Mesenchymal stem cell (in vitro differentiated cells and primary cell): ENCODE data around the gene ACTN4.
A peak's percentile ranks its signal among the peaks of the same experiment; 100 is the strongest.

Source experiments
- DNase-seq: peaks from one replicate; pipeline ENCODE4 v3.0.0-alpha.2; 2013
- H2AFZ ChIP-seq: one replicate; pipeline ENCODE4 v1.6.1; 2013; ENCODE audit warnings: low read depth, mild to moderate bottlenecking, control low read depth, inconsistent platforms, low read length, moderate library complexity
- H2AK5ac ChIP-seq: 2 replicates; pipeline ENCODE4 v1.6.1; 2013; ENCODE audit warnings: low read length, moderate library complexity, mild to moderate bottlenecking, inconsistent platforms; ENCODE audit not compliant: severe bottlenecking
- H2BK120ac ChIP-seq: one replicate; pipeline ENCODE4 v1.6.1; 2013; ENCODE audit warnings: low read depth, mild to moderate bottlenecking, inconsistent platforms, low read length, moderate library complexity
- H2BK12ac ChIP-seq, 2 experiments: one replicate each; pipeline ENCODE4 v1.6.1; 2013; ENCODE audit warnings: inconsistent platforms in 2 of 2, low read length in 2 of 2, mild to moderate bottlenecking in 2 of 2, moderate library complexity in 2 of 2, control low read depth in 1 of 2
- H2BK15ac ChIP-seq: one replicate; pipeline ENCODE4 v1.6.1; 2013; ENCODE audit warnings: mild to moderate bottlenecking, low read depth, inconsistent platforms; ENCODE audit not compliant: poor library complexity, severe bottlenecking
- H2BK5ac ChIP-seq: 2 replicates; pipeline ENCODE4 v1.6.1; 2013; ENCODE audit warnings: low read depth, mild to moderate bottlenecking, low read length, control low read depth, inconsistent platforms; ENCODE audit not compliant: poor library complexity, severe bottlenecking
- H3K14ac ChIP-seq, 2 experiments: one replicate each; pipeline ENCODE4 v1.6.1; 2013; ENCODE audit warnings: inconsistent platforms in 2 of 2, low read length in 2 of 2, control low read depth in 1 of 2, mild to moderate bottlenecking in 1 of 2, moderate library complexity in 1 of 2
- H3K18ac ChIP-seq, 2 experiments: one replicate each; pipeline ENCODE4 v1.6.1; 2013; ENCODE audit warnings: inconsistent platforms in 2 of 2, low read length in 2 of 2, control low read depth in 1 of 2, low read depth in 1 of 2, mild to moderate bottlenecking in 1 of 2
- H3K23ac ChIP-seq, 2 experiments: one replicate each; pipeline ENCODE4 v1.6.1; 2013; ENCODE audit warnings: inconsistent platforms in 2 of 2, low read length in 2 of 2, mild to moderate bottlenecking in 2 of 2, moderate library complexity in 2 of 2, control low read depth in 1 of 2
- H3K27ac ChIP-seq: 2 replicates; pipeline ENCODE4 v1.5.1; 2013; ENCODE audit warnings: mild to moderate bottlenecking, moderate library complexity, low read length, control low read depth, inconsistent platforms; ENCODE audit not compliant: poor library complexity, severe bottlenecking
- H3K27me3 ChIP-seq, 2 experiments: 2 replicates each; pipeline versions ENCODE4 v1.6.1 to v1.7.0; 2013; ENCODE audit warnings: low read length in 2 of 2, mild to moderate bottlenecking in 2 of 2, moderate library complexity in 2 of 2, control low read depth in 1 of 2, inconsistent platforms in 1 of 2; ENCODE audit not compliant: control insufficient read depth in 1 of 2, insufficient read depth in 1 of 2
- H3K36me3 ChIP-seq, 2 experiments: 2 replicates each; pipeline versions ENCODE4 v1.6.1 to v1.7.0; 2013; ENCODE audit warnings: low read length in 2 of 2, control low read depth in 1 of 2, inconsistent platforms in 1 of 2, low read depth in 1 of 2, mild to moderate bottlenecking in 1 of 2; ENCODE audit not compliant: insufficient read depth in 2 of 2, control insufficient read depth in 1 of 2
- H3K4ac ChIP-seq, 2 experiments: one replicate each; pipeline ENCODE4 v1.6.1; 2013; ENCODE audit warnings: inconsistent platforms in 2 of 2, low read length in 2 of 2, mild to moderate bottlenecking in 2 of 2, moderate library complexity in 2 of 2, control low read depth in 1 of 2, low read depth in 1 of 2
- H3K4me1 ChIP-seq: 2 replicates; pipeline ENCODE4 v1.6.1; 2013; ENCODE audit warnings: low read depth, low read length, control low read depth; ENCODE audit not compliant: control insufficient read depth, insufficient read depth
- H3K4me2 ChIP-seq: 2 replicates; pipeline ENCODE4 v1.6.1; 2013; ENCODE audit warnings: low read length, mild to moderate bottlenecking, inconsistent platforms; ENCODE audit not compliant: poor library complexity, severe bottlenecking
- H3K4me3 ChIP-seq, 2 experiments: 2 replicates each; pipeline versions ENCODE4 v1.5.1 to v1.7.0; 2013; ENCODE audit warnings: low read length in 2 of 2, mild to moderate bottlenecking in 2 of 2, control low read depth in 1 of 2, low read depth in 1 of 2; ENCODE audit not compliant: insufficient read depth in 1 of 2
- H3K79me1 ChIP-seq: replicated peaks from 2 replicates; pipeline ENCODE4 v1.6.1; 2013; ENCODE audit warnings: mild to moderate bottlenecking, control low read depth, low read length, inconsistent platforms; ENCODE audit not compliant: poor library complexity, severe bottlenecking
- H3K9ac ChIP-seq: 2 replicates; pipeline ENCODE4 v1.7.0; 2013; ENCODE audit warnings: mild to moderate bottlenecking, low read length, moderate library complexity
- H3K9me3 ChIP-seq: 2 replicates; pipeline ENCODE4 v1.7.0; 2013; ENCODE audit warnings: mild to moderate bottlenecking, low read length; ENCODE audit not compliant: control insufficient read depth
- H4K8ac ChIP-seq: one replicate; pipeline ENCODE4 v1.6.1; 2013; ENCODE audit warnings: inconsistent platforms, mild to moderate bottlenecking, low read length, moderate library complexity
- H4K91ac ChIP-seq: one replicate; pipeline ENCODE4 v1.6.1; 2013; ENCODE audit warnings: mild to moderate bottlenecking, low read length, inconsistent platforms
- WGBS: methylation state at CpG from one replicate; pipeline ENCODE4 v1.1.7; 2013; ENCODE audit warnings: mixed read lengths; 5-methylcytosine and 5-hydroxymethylcytosine counted together

ACTN4 gene

GRCh38 chr19:38678891-38679494 lies 31.5 kb downstream of the ACTN4 start:
- 95% methylated on average over 7 of the region's 7 CpGs for WGBS
- no peak overlapping the region for H3K9ac ChIP-seq
- peaks cover 6 to 57% of the 10 kb centered on the region in 2 experiments for H3K36me3 ChIP-seq
- H3K27ac ChIP-seq, result peak overlapping the region; percentile 51
- no peaks in the 10 kb centered on the region for H3K27me3 ChIP-seq
- H3K4me2 ChIP-seq, result no peak overlapping the region
- H3K14ac ChIP-seq, result no peak overlapping the region
- no peak overlapping the region for H4K91ac ChIP-seq
- no peaks in the 10 kb centered on the region for H3K79me1 ChIP-seq
- peak overlapping the region; percentile 78 for H2AK5ac ChIP-seq
- H2BK12ac ChIP-seq, result peak overlapping the region; percentile 15 to 45
- H3K4me1 ChIP-seq, result peaks cover 57% of the 10 kb centered on the region
- H2BK120ac ChIP-seq, result no peak overlapping the region
- no peak overlapping the region for H2BK15ac ChIP-seq
- no peak overlapping the region for H2BK5ac ChIP-seq
- H3K18ac ChIP-seq, result peak overlapping the region; percentile 11 to 62
- H2AFZ ChIP-seq, result no peak overlapping the region
- DNase-seq, result no peak
- no peaks in the 10 kb centered on the region for H3K9me3 ChIP-seq
- peak overlapping the region; percentile 74 for H4K8ac ChIP-seq
- no peak overlapping the region for H3K4ac ChIP-seq
- H3K4me3 ChIP-seq, result no peak overlapping the region
- H3K23ac ChIP-seq, result no peak overlapping the region

DNA sequence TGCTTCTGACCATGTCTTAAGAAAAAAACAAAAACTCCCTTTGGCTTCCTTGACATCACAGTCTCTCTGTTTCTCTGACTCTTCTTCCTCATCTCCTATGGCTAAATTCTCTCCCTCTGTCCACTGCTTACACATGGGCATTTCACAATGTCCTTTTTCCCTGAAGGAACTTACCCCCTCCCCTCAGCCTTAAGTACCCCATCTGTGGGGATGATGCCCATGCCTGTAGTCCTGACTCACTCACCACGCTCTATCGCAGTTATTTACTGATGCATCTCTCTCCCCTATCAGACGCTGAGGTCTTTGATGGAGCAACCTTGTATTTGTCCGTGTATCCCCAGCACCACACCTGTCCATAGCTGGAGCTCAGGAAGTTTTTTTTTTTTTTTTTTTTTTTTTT lies 32.4 kb downstream of the ACTN4 start:
- Histone ChIP-seq H2AFZ (no peak overlapping the region), H3K36me3 (peaks cover 6 to 57% of the 10 kb centered on the region in 2 experiments), H2BK5ac (no peak overlapping the region), H3K4me3 (no peak overlapping the region), H3K18ac (no peak overlapping the region), H3K27ac (peak overlapping the region; percentile 51), H2BK15ac (no peak overlapping the region), H3K14ac (no peak overlapping the region), H3K9ac (no peak overlapping the region), H3K27me3 (no peaks in the 10 kb centered on the region), H3K23ac (no peak overlapping the region), H3K4ac (no peak overlapping the region), H2BK120ac (no peak overlapping the region), H4K8ac (no peak overlapping the region), H2AK5ac (peak overlapping the region; percentile 63), H3K4me1 (peaks cover 55% of the 10 kb centered on the region), H3K9me3 (no peaks in the 10 kb centered on the region), H4K91ac (no peak overlapping the region), H3K79me1 (no peaks in the 10 kb centered on the region), H3K4me2 (no peak overlapping the region), H2BK12ac (no peak overlapping the region)
- 46% methylated on average over 4 of the region's 4 CpGs for WGBS
- peak; percentile 92 for DNase-seq

- no peak overlapping the region for H3K4me3 ChIP-seq
- no peak for DNase-seq
- WGBS, result 97% methylated on average over 11 of the region's 11 CpGs
- H3K27me3 ChIP-seq, result no peaks in the 10 kb centered on the region
- H4K8ac ChIP-seq, result peak overlapping the region; percentile 73
- peak overlapping the region; percentile 30 to 54 for H3K4ac ChIP-seq
- H3K23ac ChIP-seq, result peak overlapping the region in 1 of 2 experiments; percentile 51
- peaks cover 6 to 45% of the 10 kb centered on the region in 2 experiments for H3K36me3 ChIP-seq
- H3K9ac ChIP-seq, result no peak overlapping the region
- H2AK5ac ChIP-seq, result peak overlapping the region; percentile 96
- H3K4me2 ChIP-seq, result no peak overlapping the region
- H2BK5ac ChIP-seq, result peak overlapping the region; percentile 60
- H3K18ac ChIP-seq, result peak overlapping the region; percentile 77 to 92
- no peak overlapping the region for H2AFZ ChIP-seq
- H3K79me1 ChIP-seq, result no peaks in the 10 kb centered on the region
- H3K14ac ChIP-seq, result no peak overlapping the region
- no peaks in the 10 kb centered on the region for H3K9me3 ChIP-seq
- peaks cover 53% of the 10 kb centered on the region for H3K4me1 ChIP-seq
- no peak overlapping the region for H2BK120ac ChIP-seq
- H2BK15ac ChIP-seq, result peak overlapping the region; percentile 44
- peak overlapping the region; percentile 88 for H3K27ac ChIP-seq
- peak overlapping the region; percentile 16 to 29 for H2BK12ac ChIP-seq
- H4K91ac ChIP-seq, result peak overlapping the region; percentile 67
Measured at GRCh38 chr19:38682195-38682867, 34.9 kb downstream of the ACTN4 start.

DNA sequence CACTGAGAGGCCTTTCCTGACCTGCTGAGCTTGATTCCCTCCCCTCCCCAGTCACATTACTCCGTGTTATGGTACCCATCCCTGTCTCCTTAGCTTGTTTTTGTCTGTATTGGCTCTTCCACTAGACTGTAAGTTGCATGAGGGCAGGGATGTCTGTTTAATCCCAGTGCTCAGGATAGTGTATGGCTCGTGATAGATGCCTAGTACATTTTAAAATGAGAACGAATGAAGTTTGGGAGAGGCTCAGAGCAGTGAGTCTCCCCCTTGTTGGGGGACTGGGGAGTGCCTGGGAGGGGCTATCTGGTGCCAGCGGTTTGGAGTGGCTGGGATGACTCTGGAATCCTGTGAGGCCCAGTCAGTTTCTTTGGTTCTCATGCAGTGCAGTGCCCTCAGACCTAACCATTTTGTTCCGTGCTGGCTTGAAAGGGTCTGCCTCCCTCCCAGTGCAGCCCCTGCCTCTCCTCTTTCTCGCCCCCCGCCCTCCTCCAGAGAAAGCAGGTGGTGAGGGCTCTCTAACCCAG lies 35.5 kb downstream of the ACTN4 start:
- H2BK5ac ChIP-seq, result peak overlapping the region; percentile 99
- peaks cover 6 to 40% of the 10 kb centered on the region in 2 experiments for H3K36me3 ChIP-seq
- H2AFZ ChIP-seq, result no peak overlapping the region
- peak overlapping the region; percentile 92 to 93 for H3K18ac ChIP-seq
- H2AK5ac ChIP-seq, result peak overlapping the region; percentile 96
- DNase-seq, result peak; percentile 17
- no peak overlapping the region for H3K4me2 ChIP-seq
- no peak overlapping the region for H3K23ac ChIP-seq
- H3K27ac ChIP-seq, result peak overlapping the region; percentile 88
- peak overlapping the region; percentile 83 for H4K8ac ChIP-seq
- peak overlapping the region; percentile 62 to 84 for H3K4ac ChIP-seq
- H3K27me3 ChIP-seq, result no peaks in the 10 kb centered on the region
- no peaks in the 10 kb centered on the region for H3K9me3 ChIP-seq
- H4K91ac ChIP-seq, result peak overlapping the region; percentile 85
- peaks cover 51% of the 10 kb centered on the region for H3K4me1 ChIP-seq
- no peaks in the 10 kb centered on the region for H3K79me1 ChIP-seq
- H3K9ac ChIP-seq, result peak overlapping the region; percentile 88
- whole genome bisulfite sequencing, result 81% methylated on average over 4 of the region's 7 CpGs
- H2BK15ac ChIP-seq, result peak overlapping the region; percentile 17
- H2BK12ac ChIP-seq, result peak overlapping the region; percentile 29 to 37
- H2BK120ac ChIP-seq, result peak overlapping the region; percentile 29
- peak overlapping the region in 1 of 2 experiments; percentile 6 for H3K14ac ChIP-seq
- H3K4me3 ChIP-seq, result no peak overlapping the region
